HEK293 (cell line): ENCODE results near the gene TIMP2.
A peak's percentile ranks its signal among the peaks of the same experiment; 100 is the strongest.

ENCODE experiments used
- EGR2 ChIP-seq: fragments of 450-650 bp; formaldehyde crosslinking; IDR thresholded peaks from 2 replicates; pipeline ENCODE4 v1.5.1; 2016; ENCODE audit warnings: low read depth, missing biosample characterization, missing genetic modification characterization
- HOXD13 ChIP-seq: sonication (generic); formaldehyde crosslinking; IDR thresholded peaks from 2 replicates; pipeline ENCODE4 v1.8.0; 2022; ENCODE audit warnings: missing genetic modification reagents, borderline replicate concordance
- KLF9 ChIP-seq: fragments of 450-650 bp; formaldehyde crosslinking; IDR thresholded peaks from 2 replicates; pipeline ENCODE4 v1.5.1; 2016; ENCODE audit warnings: missing biosample characterization, missing genetic modification characterization, low read depth
- MZF1 ChIP-seq: fragments of 450-650 bp; formaldehyde crosslinking; IDR thresholded peaks from 2 replicates; pipeline ENCODE4 v1.5.1; 2017; ENCODE audit warnings: missing biosample characterization, missing genetic modification characterization, borderline replicate concordance
- SCRT1 ChIP-seq: fragments of 450-650 bp; formaldehyde crosslinking; IDR thresholded peaks from 2 replicates; pipeline ENCODE4 v1.5.1; 2016; ENCODE audit warnings: missing biosample characterization, missing genetic modification characterization, borderline replicate concordance
- SCRT2 ChIP-seq: fragments of 450-650 bp; formaldehyde crosslinking; IDR thresholded peaks from 2 replicates; pipeline ENCODE4 v1.5.1; 2016; ENCODE audit warnings: missing biosample characterization, missing genetic modification characterization
- ZBTB21 ChIP-seq: fragments of 450-650 bp; formaldehyde crosslinking; IDR thresholded peaks from 2 replicates; pipeline ENCODE4 v1.5.1; 2017; ENCODE audit warnings: missing biosample characterization, missing genetic modification characterization
- ZBTB48 ChIP-seq: fragments of 450-650 bp; formaldehyde crosslinking; IDR thresholded peaks from 2 replicates; pipeline ENCODE4 v1.5.1; 2016; ENCODE audit warnings: missing biosample characterization, missing genetic modification characterization
- ZBTB7A ChIP-seq: fragments of 450-650 bp; formaldehyde crosslinking; IDR thresholded peaks from 2 replicates; pipeline ENCODE4 v1.5.1; 2016; ENCODE audit warnings: low read depth, missing biosample characterization, missing genetic modification characterization
- ZFP69B ChIP-seq: fragments of 450-650 bp; formaldehyde crosslinking; IDR thresholded peaks from 2 replicates; pipeline ENCODE4 v1.5.1; 2016; ENCODE audit warnings: missing biosample characterization, missing genetic modification characterization
- ZIC2 ChIP-seq: fragments of 450-650 bp; formaldehyde crosslinking; IDR thresholded peaks from 2 replicates; pipeline ENCODE4 v1.5.1; 2016; ENCODE audit warnings: missing biosample characterization, missing genetic modification characterization
- ZNF184 ChIP-seq: fragments of 450-650 bp; IDR thresholded peaks from 2 replicates; pipeline ENCODE4 v1.5.1; 2018; ENCODE audit warnings: missing biosample characterization, mild to moderate bottlenecking, missing genetic modification characterization
- ZNF2 ChIP-seq: fragments of 450-650 bp; formaldehyde crosslinking; IDR thresholded peaks from 2 replicates; pipeline ENCODE4 v1.5.1; 2016; ENCODE audit warnings: missing biosample characterization, missing genetic modification characterization
- ZNF223 ChIP-seq: fragments of 450-650 bp; formaldehyde crosslinking; IDR thresholded peaks from 2 replicates; pipeline ENCODE4 v1.5.1; 2016; ENCODE audit warnings: missing biosample characterization, missing genetic modification characterization
- ZNF404 ChIP-seq: fragments of 450-650 bp; formaldehyde crosslinking; IDR thresholded peaks from 2 replicates; pipeline ENCODE4 v1.5.1; 2017; ENCODE audit warnings: missing biosample characterization, missing genetic modification characterization
- ZNF416 ChIP-seq: fragments of 450-650 bp; formaldehyde crosslinking; IDR thresholded peaks from 2 replicates; pipeline ENCODE4 v1.5.1; 2016; ENCODE audit warnings: missing biosample characterization, missing genetic modification characterization
- ZNF521 ChIP-seq: fragments of 450-650 bp; formaldehyde crosslinking; IDR thresholded peaks from 2 replicates; pipeline ENCODE4 v1.5.1; 2017; ENCODE audit warnings: missing biosample characterization, mild to moderate bottlenecking, missing genetic modification characterization
- ZNF624 ChIP-seq: fragments of 450-650 bp; formaldehyde crosslinking; IDR thresholded peaks from 2 replicates; pipeline ENCODE4 v1.5.1; 2017; ENCODE audit warnings: missing biosample characterization, missing genetic modification characterization
- ZSCAN30 ChIP-seq: fragments of 450-650 bp; IDR thresholded peaks from 2 replicates; pipeline ENCODE4 v1.5.1; 2018; ENCODE audit warnings: missing biosample characterization, mild to moderate bottlenecking, missing genetic modification characterization, moderate library complexity
- TF ChIP-seq, protein P1 (sequence below): fragments of 450-650 bp; formaldehyde crosslinking; IDR thresholded peaks from 2 replicates; pipeline ENCODE4 v1.5.1; 2016; ENCODE audit warnings: missing biosample characterization, missing genetic modification characterization, borderline replicate concordance
- TF ChIP-seq, protein P2 (sequence below): fragments of 450-650 bp; formaldehyde crosslinking; IDR thresholded peaks from 2 replicates; pipeline ENCODE4 v1.5.1; 2016; ENCODE audit warnings: missing biosample characterization, missing genetic modification characterization
- TF ChIP-seq, protein P3 (sequence below): IDR thresholded peaks from 2 replicates; pipeline ENCODE4 v1.6.1; 2011; ENCODE audit warnings: mild to moderate bottlenecking, low read depth, low read length, borderline replicate concordance
- TF ChIP-seq, protein P4 (sequence below): fragments of 450-650 bp; formaldehyde crosslinking; IDR thresholded peaks from 2 replicates; pipeline ENCODE4 v1.5.1; 2016; ENCODE audit warnings: missing biosample characterization, missing genetic modification characterization
- TF ChIP-seq, protein P5 (sequence below): fragments of 450-650 bp; formaldehyde crosslinking; IDR thresholded peaks from 2 replicates; pipeline ENCODE4 v1.5.1; 2016; ENCODE audit warnings: missing biosample characterization, missing genetic modification characterization, borderline replicate concordance

TIMP2 gene

DNA sequence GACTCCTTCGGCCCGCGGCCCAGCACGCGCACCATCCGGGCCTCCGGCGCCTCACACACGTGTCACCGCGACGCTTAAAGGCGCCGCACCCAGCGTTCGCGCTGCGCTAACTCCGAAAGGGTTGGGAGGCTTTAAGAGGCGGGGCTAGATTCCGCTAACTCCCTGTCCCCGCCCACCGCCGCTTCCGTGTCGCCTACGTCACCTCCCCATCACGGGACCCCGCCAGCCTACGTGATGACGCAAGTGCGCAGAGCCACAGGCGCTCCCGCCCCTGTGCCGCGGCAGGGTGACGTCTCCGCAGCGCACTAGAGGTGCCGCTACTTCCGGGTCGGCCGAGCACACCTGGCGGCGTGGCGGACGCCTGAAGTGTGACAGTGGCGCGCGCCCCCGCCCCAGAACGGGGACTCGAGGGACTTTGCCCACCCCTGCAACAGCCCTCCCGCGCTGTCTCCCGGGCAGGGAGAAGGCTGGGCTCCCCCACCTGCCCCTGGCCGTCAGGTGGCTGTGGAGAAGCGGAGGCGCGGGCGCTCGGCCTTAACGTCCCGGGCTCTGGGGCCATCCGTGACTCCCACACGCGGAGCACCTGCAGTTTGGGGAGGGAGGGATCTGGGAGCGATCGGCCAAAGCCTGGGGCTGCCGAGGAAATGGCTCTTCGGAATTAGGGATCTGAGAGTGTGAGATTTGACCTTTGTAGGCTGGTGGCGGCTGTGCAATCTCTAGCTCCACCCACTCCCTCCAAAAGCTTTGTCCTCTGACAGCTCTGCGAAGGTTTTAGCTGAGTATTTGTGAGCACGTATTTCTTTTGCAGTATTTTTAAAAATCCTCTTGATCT lies 84.2 kb downstream of the TIMP2 start, which contains the start of gene USP36 (continued):
- TF ChIP-seq, protein P1, sequence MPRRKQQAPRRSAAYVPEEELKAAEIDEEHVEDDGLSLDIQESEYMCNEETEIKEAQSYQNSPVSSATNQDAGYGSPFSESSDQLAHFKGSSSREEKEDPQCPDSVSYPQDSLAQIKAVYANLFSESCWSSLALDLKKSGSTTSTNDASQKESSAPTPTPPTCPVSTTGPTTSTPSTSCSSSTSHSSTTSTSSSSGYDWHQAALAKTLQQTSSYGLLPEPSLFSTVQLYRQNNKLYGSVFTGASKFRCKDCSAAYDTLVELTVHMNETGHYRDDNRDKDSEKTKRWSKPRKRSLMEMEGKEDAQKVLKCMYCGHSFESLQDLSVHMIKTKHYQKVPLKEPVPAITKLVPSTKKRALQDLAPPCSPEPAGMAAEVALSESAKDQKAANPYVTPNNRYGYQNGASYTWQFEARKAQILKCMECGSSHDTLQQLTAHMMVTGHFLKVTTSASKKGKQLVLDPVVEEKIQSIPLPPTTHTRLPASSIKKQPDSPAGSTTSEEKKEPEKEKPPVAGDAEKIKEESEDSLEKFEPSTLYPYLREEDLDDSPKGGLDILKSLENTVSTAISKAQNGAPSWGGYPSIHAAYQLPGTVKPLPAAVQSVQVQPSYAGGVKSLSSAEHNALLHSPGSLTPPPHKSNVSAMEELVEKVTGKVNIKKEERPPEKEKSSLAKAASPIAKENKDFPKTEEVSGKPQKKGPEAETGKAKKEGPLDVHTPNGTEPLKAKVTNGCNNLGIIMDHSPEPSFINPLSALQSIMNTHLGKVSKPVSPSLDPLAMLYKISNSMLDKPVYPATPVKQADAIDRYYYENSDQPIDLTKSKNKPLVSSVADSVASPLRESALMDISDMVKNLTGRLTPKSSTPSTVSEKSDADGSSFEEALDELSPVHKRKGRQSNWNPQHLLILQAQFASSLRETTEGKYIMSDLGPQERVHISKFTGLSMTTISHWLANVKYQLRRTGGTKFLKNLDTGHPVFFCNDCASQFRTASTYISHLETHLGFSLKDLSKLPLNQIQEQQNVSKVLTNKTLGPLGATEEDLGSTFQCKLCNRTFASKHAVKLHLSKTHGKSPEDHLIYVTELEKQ (tag by site-specific recombination): no peak
- TF ChIP-seq MZF1 (tag by site-specific recombination) (peak; percentile 71), EGR2 (tag by site-specific recombination) (peak; percentile 72), ZBTB7A (peak; percentile 38; the same call in 1 of the 2 replicates), SCRT1 (tag by site-specific recombination) (peak; percentile 95), ZNF404 (no peak), ZNF2 (tag by site-specific recombination) (peak; percentile 89; the same call in 1 of the 2 replicates), ZNF624 (no peak), HOXD13 (CRISPR knock-in tag) (no peak), ZNF416 (tag by site-specific recombination) (no peak), ZBTB48 (tag by site-specific recombination) (peak; percentile 93), ZNF184 (tag by site-specific recombination) (no peak), SCRT2 (peak; percentile 98), ZFP69B (tag by site-specific recombination) (peak; percentile 96), ZBTB21 (peak; percentile 100), KLF9 (peak; percentile 77), ZSCAN30 (tag by site-specific recombination) (0 out of 2 replicates have a peak, but pooled peaks have one; percentile 3), ZIC2 (peak; percentile 82), ZNF223 (tag by site-specific recombination) (no peak), ZNF521 (tag by site-specific recombination) (no peak)
- TF ChIP-seq, protein P2, sequence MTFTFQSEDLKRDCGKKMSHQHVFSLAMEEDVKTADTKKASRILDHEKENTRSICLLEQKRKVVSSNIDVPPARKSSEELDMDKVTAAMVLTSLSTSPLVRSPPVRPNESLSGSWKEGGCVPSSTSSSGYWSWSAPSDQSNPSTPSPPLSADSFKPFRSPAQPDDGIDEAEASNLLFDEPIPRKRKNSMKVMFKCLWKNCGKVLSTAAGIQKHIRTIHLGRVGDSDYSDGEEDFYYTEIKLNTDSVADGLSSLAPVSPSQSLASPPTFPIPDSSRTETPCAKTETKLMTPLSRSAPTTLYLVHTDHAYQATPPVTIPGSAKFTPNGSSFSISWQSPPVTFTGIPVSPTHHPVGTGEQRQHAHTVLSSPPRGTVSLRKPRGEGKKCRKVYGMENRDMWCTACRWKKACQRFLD (tag by site-specific recombination): 0 out of 2 replicates have a peak, but pooled peaks have one; percentile 42
- TF ChIP-seq, protein P3, sequence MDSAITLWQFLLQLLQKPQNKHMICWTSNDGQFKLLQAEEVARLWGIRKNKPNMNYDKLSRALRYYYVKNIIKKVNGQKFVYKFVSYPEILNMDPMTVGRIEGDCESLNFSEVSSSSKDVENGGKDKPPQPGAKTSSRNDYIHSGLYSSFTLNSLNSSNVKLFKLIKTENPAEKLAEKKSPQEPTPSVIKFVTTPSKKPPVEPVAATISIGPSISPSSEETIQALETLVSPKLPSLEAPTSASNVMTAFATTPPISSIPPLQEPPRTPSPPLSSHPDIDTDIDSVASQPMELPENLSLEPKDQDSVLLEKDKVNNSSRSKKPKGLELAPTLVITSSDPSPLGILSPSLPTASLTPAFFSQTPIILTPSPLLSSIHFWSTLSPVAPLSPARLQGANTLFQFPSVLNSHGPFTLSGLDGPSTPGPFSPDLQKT: peak; percentile 73; the same call in 1 of the 2 replicates
- TF ChIP-seq, protein P4, sequence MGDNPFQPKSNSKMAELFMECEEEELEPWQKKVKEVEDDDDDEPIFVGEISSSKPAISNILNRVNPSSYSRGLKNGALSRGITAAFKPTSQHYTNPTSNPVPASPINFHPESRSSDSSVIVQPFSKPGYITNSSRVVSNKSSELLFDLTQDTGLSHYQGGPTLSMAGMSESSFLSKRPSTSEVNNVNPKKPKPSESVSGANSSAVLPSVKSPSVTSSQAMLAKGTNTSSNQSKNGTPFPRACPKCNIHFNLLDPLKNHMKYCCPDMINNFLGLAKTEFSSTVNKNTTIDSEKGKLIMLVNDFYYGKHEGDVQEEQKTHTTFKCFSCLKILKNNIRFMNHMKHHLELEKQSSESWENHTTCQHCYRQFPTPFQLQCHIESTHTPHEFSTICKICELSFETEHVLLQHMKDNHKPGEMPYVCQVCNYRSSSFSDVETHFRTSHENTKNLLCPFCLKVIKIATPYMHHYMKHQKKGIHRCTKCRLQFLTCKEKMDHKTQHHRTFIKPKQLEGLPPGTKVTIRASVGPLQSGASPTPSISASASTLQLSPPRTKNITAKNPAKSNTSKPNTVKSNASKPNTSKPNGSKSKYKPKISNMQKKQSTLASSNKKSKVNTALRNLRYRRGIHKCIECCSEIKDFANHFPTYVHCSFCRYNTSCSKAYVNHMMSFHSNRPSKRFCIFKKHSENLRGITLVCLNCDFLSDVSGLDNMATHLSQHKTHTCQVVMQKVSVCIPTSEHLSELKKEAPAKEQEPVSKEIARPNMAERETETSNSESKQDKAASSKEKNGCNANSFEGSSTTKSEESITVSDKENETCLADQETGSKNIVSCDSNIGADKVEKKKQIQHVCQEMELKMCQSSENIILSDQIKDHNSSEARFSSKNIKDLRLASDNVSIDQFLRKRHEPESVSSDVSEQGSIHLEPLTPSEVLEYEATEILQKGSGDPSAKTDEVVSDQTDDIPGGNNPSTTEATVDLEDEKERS (tag by site-specific recombination): no peak
- TF ChIP-seq, protein P5, sequence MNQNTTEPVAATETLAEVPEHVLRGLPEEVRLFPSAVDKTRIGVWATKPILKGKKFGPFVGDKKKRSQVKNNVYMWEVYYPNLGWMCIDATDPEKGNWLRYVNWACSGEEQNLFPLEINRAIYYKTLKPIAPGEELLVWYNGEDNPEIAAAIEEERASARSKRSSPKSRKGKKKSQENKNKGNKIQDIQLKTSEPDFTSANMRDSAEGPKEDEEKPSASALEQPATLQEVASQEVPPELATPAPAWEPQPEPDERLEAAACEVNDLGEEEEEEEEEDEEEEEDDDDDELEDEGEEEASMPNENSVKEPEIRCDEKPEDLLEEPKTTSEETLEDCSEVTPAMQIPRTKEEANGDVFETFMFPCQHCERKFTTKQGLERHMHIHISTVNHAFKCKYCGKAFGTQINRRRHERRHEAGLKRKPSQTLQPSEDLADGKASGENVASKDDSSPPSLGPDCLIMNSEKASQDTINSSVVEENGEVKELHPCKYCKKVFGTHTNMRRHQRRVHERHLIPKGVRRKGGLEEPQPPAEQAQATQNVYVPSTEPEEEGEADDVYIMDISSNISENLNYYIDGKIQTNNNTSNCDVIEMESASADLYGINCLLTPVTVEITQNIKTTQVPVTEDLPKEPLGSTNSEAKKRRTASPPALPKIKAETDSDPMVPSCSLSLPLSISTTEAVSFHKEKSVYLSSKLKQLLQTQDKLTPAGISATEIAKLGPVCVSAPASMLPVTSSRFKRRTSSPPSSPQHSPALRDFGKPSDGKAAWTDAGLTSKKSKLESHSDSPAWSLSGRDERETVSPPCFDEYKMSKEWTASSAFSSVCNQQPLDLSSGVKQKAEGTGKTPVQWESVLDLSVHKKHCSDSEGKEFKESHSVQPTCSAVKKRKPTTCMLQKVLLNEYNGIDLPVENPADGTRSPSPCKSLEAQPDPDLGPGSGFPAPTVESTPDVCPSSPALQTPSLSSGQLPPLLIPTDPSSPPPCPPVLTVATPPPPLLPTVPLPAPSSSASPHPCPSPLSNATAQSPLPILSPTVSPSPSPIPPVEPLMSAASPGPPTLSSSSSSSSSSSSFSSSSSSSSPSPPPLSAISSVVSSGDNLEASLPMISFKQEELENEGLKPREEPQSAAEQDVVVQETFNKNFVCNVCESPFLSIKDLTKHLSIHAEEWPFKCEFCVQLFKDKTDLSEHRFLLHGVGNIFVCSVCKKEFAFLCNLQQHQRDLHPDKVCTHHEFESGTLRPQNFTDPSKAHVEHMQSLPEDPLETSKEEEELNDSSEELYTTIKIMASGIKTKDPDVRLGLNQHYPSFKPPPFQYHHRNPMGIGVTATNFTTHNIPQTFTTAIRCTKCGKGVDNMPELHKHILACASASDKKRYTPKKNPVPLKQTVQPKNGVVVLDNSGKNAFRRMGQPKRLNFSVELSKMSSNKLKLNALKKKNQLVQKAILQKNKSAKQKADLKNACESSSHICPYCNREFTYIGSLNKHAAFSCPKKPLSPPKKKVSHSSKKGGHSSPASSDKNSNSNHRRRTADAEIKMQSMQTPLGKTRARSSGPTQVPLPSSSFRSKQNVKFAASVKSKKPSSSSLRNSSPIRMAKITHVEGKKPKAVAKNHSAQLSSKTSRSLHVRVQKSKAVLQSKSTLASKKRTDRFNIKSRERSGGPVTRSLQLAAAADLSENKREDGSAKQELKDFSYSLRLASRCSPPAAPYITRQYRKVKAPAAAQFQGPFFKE: no peak
